GM18870 (cell line): Measurements from ENCODE around the gene EPB41L2.

Source experiments
- ATAC-seq: cut with Tn5 transposase; IDR thresholded peaks from one replicate; pipeline ENCODE4 v1.9.1; 2021; ENCODE audit warnings: moderate library complexity; ENCODE audit not compliant: unreplicated experiment

Gene EPB41L2

DNA sequence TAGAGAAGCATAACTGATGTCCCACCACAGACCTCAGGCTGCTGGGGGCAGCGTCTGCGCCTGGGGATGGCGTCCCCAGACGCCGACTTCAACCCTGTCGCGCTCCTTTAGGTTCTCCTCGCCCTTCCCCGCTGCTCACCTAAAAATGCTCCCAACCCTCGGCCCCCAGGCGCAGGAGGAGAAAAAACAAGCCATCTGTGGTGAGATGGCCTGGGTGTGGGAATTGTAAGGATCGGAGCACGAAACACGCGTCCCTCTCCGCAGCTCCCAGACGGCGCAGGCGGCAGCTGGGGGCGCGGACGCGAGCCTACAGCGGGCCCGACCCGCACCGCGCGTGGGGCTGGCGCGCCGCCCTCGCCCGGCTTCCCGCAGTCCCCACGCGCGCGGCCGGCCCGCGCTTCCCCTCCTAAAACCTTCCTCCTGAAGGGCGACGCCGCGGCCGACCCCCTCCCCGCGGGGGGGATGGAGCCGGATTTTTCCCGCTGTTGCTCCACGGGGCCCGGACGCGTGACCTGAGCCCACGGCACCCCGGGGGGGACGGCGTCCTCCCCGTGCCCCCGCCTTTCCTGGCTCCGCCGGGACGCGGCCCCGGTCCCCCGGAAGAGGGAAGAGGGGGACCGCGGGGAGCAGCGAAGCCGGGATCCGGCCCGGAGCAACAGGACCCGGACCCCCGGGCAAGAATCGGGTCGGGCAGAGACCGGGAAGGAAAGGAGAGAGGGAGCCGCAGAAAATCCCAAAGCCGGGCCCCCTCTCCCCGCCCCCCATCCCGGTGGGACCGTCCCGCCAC lies 611 bp downstream of the EPB41L2 start:
- ATAC-seq, result peak; percentile 1

DNA sequence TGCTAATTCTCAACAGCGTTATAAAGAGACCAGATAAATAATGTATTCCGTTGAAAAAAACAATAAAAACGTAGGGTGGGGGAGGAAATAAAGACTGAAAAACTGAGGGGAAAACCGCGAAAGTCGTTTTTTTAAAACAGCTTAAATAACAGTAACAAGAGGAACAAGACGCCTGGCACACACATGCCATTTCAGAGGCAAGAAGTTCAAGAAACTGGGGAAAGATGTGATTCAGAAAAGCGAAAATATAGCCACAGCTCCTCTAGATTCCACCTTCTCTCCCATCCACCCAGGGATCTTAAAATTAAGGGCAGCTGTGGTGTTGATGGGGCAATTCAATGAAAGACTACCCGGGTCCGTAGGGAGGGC lies 1.3 kb downstream of the EPB41L2 start:
- no peak for ATAC-seq

DNA sequence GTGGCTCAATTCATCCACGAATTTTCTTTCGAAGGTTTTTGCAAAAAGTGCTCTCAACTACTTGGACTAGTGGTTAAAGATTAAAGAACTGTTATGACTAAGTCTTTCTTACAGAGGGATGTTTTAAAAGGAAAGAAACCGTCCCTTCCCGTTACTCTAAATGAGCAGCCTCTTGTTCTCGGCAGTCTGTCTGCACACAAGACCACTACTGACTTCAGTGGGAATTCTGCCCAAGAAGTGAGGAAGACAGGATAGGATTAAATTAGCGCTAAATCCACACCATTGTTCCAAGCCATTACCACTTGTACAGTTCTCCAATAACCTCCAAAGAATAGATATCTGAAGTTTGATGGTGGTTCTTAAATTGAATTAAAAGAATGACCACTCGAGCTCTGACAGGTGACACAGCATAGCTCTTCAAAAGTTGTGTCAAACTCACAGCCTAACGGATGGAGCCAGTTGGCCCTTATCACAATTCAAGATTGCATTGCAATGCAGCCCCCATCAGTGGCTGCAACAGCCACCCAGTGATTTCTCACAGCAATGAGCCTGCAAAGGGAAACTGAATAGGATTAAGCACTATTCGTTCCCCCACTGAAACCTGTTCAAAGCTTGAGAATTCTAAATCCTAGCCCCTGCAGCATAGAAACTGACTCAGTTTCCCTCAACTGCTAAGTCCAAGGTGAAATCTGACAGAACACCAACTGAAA lies 1.8 kb downstream of the EPB41L2 start:
- ATAC-seq, result no peak

- no peak for ATAC-seq
Observed at GRCh38 chr6:131060311-131060710, 2.7 kb downstream of the EPB41L2 start.

DNA sequence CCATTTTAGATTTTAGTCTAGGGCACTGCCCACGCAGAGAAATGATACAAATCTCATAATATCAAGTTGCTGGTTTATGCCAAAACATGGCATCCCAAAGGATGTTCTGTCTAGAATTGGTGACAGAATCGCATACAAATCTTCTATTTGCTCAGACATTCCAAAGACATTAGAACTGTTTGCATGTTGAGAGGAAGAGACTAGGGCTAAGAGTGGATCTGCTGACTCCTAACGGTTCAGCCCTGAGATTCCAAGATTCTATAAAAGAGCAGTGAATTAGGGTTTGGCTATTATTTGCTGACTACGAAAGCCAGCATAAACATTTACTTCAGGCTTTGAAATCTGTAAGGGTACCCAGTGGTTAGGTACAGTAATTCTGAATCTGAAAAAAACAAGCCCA lies 3.6 kb downstream of the EPB41L2 start:
- ATAC-seq, result no peak

- ATAC-seq, result no peak
Observed at GRCh38 chr6:131058236-131058635, 4.8 kb downstream of the EPB41L2 start.

DNA sequence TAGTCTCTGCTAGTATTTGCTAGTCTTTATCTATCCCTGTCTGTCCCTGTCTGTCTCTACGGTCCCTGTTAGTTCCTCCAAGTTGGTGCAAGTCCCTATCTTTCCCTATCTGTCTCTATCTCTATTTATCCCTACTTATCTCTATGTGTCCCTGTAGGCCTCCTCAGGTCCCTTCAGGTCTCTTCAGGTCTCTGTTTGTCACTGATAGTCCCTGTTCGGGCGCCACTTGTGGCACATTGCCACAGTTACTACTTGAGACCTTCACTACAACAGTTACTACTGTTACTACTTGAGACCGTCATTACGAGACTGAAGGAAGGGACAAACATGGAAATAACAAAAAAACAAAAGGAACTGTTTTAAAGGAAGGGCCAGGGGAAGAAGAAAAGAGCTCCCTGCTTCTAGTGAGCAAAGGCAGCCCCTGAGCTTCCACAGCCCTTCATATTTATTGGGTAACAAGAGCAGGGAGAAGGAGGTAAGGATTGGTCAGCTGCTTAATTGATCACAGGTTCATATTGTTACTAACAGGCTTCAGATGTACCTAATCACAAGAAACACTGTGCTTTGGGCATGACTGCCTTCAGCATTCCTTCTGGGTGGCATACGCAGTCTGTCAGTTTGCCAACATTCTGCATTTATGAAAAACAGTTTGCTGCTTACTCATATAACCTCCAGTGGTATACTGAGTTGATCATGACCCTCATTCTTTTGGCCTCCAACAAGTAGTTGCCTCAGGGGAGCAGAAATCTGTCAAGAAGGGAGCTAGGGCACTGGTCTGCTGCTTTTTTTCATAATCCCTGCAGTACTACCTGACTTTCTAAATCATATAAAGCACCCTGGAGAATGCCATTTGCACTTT lies 8.4 kb downstream of the EPB41L2 start:
- no peak for ATAC-seq

DNA sequence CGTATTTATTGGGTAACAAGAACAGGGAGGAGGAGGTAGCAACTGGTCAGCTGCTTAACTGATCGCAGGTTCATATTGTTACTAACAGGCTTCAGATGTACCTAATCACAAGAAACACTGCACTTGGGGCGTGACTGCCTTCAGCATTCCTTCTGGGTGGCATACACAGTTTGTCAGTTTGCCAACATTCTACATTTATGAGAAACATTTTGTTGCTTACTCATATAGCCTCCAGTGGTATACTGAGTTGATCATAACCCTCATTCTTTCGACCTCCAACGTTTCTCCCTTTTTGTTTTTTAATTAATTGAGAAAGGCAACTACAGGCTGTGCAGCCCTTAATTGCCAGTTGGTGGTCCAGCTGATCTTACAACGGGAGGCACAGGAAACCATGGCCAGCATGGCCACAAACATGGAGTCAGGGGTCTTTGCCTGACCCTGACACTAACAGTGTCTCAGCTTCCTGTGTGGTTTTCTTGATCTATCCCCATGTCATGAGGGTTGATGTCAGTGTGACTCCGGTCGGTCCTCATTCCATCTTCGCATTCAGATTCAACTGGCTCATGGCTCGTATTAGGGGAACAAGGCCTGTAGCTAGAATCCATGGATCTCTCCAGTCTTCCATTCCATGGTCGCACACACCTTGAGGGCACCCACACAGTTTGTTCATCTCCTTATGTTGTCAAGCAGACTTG lies 9.4 kb downstream of the EPB41L2 start:
- no peak for ATAC-seq

DNA sequence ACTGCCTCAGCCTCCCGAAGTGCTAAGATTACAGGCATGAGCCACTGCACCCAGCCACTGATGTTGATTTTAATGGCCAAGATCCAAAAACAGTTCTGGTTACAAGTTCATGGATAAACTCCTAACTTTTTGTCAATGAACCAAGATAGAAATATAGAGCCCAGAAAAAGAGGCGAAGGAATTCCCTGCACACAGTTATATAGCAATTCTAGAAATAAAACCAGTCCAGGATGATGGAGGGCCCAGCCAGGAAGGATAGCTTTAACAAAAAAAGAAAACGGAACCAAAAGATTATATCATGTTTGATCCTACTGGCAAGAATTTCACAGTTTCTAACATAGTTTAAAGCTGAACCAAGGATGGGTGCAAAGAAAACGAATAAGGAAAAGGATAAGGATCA lies 10.9 kb downstream of the EPB41L2 start:
- no peak for ATAC-seq

DNA sequence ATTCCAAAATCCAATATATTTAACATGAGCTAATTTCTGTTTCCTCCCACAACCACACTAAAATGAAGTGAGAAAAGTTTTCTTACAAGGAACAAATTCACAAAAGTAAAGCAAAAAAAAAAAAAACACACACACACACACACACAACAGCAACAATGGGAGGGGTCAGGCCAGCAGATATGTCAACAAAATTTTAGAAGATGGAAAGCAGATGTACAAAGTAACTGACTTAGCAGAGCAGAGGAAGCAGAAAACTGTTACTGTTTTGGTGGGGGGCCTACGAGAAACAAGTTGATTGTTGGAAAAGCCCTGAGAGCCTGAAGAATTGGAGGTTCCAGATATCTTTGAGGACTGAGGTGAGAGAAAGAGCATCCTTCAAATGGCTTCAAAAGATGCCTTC lies 11.7 kb downstream of the EPB41L2 start:
- ATAC-seq, result no peak

DNA sequence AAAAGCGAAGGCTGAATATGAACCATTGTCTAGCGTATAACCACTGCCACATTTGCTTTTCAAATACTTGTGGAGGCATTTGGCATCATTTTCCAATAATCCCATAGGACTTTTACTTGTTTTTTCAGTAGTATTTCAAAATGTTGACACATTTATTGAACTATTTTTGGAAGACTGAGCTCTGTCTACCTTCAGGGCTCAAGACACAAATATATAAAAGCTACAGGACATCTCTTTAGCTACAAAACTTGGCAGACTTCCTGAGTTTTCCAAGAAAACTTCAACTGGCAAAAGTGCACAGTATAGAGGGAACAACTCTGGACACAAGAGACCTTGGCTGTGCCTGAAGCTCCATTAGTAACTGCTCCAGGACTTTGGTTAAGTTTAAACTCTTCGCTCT lies 13.4 kb downstream of the EPB41L2 start:
- ATAC-seq, result no peak

- ATAC-seq, result no peak
Observed at GRCh38 chr6:131048933-131049515, 14.0 kb downstream of the EPB41L2 start.

- ATAC-seq, result no peak
Observed at GRCh38 chr6:131048459-131048858, 14.6 kb downstream of the EPB41L2 start.

- no peak for ATAC-seq
Observed at GRCh38 chr6:131045139-131045538, 17.9 kb downstream of the EPB41L2 start.

DNA sequence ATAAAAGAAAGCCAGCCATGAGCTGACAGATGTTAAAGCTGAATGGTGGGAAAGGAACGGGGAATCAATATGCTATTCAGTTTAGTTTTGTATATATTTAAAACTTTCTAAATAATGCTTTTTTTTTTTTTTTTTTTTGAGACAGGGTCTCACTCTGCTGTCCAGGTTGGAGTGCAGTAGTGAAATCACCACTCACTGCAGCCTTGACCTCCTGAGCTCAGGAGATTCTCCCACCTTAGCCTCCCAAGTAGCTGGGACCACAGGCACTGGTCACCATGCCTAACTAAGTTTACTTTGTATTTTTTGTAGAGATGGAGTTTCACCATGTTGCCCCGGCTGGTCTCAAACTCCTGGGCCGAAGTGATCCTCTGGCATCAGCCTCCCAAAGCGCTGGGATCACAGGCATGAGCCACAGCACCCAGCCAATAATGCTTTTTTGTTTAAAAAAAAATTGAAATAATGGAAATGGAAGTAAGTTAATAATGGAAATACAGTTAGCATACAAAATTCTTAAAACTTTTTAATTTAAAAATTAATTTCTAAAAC lies 19.1 kb downstream of the EPB41L2 start:
- no peak for ATAC-seq

DNA sequence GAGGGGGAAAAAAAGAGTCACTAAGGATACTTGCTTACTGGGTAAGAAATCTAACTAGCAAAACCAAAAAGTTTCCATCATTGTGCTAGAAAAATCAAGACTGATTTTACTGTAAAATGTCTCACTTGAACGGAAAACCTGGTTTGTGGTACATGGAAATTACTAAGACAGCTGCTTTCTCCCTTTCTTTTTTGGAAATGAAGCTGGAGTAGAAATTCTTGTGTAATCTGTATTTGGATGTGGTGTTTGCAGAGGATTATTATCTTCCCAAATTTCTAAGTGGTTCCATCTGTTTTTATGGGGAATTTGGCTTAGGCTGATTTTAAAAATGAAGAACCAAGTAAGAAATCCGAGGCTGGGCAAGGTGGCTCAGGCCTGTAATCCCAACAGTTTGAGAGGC lies 20.4 kb downstream of the EPB41L2 start:
- ATAC-seq, result no peak

- ATAC-seq, result no peak
Observed at GRCh38 chr6:131041814-131042213, 21.2 kb downstream of the EPB41L2 start.

DNA sequence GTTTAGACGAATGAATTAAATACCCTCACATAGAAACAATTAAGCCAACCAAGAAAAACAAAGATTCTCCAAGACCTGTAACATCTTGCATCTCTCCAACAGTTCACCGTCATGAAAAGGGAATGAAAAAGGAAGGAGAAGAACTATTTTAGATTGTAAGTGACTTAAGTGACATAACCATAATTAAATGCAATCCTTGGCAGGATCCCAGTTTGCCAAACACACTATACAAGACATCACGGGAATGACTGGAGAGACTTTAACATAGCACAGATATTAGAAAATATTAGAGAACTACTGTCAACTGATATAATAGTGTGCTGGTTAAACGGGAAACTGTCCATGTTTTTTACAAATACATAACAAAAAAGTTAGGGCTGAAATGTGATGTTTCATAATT lies 22.2 kb downstream of the EPB41L2 start:
- no peak for ATAC-seq

DNA sequence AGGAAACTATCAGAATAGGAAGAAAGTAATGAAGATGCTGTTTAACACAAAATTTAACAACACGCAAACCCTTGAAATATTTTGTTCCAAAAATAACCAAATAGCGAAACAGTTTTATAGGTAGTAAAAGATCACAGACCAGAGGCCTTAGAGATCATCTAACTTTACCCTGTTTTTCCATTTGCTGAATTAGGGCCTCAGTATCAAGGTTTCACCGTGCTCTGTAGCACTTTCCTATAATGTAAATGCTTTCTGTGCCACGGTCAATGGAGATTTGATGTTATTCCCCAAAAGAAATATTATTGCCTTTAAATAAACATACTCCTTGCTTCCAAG lies 23.7 kb downstream of the EPB41L2 start:
- no peak for ATAC-seq

DNA sequence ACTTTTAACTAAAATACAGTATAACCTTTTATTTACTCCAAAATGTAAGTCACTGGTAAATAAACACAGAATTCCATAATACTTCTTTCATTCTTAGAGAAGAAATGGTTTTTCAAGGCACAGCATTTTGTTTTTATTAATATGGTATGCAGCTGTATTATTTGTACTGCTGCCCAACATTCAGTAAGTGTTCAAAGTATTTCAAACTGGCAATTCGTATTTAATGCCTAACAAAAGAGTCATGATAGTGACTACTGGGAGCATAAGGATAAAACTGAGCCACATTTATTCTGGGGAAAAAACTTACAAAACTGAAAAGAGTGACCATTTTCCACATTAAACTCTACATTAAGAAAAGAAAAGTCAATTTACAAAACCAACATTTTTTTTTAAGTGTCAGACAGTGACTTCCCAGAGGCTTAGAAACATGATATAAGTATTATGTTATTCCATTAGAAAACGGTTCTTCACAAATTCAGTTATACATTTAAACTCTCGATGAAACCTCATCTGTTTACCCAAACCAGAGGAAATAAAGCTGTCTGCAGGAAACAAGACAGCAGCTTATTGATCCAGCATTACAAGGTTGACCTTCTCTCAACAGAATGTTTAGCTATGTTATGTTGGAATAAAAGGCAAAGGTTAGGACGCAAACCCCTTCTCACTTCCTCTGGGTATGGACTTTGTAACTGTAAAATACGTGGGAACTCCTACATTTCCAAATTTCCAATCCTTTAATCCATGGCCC lies 24.3 kb downstream of the EPB41L2 start:
- ATAC-seq, result no peak
